Measurements from ENCODE around the gene EEA1. TPM values are rescaled to one million over a fixed set of nuclear protein-coding genes. Genes with fewer than 3 reads are reported as not detected.

EEA1 gene
- polyA plus RNA-seq, 4 donors = 13.6 to 17.9 (median 16.1) TPM

DNA sequence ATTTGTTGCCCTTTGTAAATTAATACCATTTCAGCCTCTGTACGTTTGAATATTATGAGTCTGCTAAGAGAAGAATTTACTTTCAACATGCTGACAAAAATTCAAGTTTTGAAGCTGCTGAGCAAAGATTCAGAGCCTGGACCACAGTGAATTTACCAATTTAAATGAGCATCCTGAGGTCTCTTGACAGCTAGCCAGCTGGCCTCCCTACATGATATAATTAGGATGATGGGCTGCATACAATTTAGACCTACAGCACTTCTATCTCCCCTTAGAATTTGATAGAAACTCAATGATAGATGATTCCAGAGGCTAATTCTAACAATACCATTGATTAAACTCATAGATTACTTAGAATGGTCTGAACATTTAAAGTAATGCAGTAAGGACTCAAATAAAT, 10.0 kb upstream of the EEA1 start:
- DNase-seq (ENCODE audit: low read depth in 4 of 4, low spot score in 2 of 4) = no peak

DNA sequence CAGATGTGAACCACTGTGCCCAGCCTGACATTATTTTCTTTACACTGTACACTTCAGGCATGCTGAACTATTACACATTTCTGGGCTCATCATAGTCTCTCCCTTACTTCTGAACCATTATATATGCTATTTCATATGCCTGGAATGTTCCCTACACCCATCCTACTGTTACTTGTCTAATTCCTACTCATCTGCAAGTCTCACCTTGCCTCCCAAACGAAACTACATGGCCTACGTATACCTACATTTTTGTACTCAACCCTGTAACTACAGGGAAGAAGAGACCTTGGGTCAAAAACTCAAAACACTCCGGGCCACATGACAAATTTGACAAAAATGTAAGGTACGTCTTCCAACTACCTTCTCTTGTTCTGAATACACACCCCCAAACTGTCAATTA, 9.5 kb upstream of the EEA1 start:
- DNase-seq (ENCODE audit: low read depth in 4 of 4, low spot score in 2 of 4) = no peak

DNA sequence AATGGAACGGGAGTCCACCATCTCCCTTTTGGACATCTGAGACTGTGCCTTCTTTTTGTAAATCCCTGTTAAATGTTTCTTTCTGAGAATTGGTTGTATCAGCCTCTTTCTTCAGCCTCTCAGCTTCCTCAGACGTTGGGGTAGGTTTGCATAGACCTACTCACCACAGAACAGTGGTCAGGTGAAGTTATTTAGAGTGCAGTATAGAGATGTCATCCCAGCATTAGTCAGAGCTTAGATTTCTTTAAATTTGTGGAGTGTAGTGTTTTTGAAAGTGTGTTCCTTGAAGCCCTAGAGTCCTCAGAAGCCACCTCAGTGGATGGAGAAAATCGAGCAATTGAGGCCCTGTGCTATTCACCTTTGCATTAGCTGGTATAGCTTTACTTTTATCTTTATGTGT, 8.9 kb upstream of the EEA1 start:
- no peak for DNase-seq (ENCODE audit: low read depth in 4 of 4, low spot score in 2 of 4)

GRCh38 chr12:92933606-92934005, 4.5 kb upstream of the EEA1 start:
- DNase-seq (ENCODE audit: low read depth in 4 of 4, low spot score in 2 of 4) = no peak

DNA sequence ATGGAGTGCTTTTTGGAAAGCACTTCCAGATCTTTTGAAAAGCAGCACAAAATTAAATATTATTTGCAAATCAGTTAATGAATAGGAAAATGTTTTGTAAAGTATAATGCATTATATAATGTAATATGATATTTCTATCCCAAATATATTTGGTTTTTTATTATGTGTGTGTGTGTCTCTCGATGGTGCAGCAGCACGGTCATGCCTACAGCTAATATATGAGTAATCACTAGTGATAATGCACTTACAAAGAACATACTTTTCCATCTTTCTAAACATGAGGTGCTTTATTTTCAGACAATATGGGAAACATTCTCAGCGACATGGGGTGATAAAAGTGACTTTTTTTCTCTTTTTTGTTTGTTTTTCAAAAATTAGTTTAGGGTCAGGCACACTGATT, 1.3 kb upstream of the EEA1 start:
- no peak for DNase-seq (ENCODE audit: low read depth in 4 of 4, low spot score in 2 of 4)

DNA sequence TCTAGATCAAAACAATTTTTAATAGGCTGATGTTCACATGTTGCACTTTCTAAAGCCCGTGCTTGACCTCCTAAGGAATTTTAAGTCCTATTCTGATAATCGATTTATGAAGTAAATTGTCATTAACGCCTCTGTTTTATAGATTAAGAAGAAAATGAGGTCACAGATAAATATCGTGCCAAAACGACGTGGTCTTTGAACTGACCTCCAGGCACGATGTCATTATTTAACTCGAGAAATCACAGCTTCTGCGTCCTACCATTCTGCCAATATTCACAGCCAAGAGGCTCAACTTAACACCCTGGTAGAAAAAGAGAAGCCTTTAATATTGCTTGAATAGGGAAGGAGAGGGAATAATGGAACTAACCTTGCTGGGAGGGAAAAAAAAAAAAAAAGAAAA, 888 bp upstream of the EEA1 start:
- peak in 2 of 4 donors; percentile 13 to 21 for DNase-seq (ENCODE audit: low read depth in 4 of 4, low spot score in 2 of 4)

- peak in 2 of 4 donors; percentile 18 to 27 for DNase-seq (ENCODE audit: low read depth in 4 of 4, low spot score in 2 of 4)
Observed at GRCh38 chr12:92928421-92928961, 604 bp downstream of the EEA1 start.

DNA sequence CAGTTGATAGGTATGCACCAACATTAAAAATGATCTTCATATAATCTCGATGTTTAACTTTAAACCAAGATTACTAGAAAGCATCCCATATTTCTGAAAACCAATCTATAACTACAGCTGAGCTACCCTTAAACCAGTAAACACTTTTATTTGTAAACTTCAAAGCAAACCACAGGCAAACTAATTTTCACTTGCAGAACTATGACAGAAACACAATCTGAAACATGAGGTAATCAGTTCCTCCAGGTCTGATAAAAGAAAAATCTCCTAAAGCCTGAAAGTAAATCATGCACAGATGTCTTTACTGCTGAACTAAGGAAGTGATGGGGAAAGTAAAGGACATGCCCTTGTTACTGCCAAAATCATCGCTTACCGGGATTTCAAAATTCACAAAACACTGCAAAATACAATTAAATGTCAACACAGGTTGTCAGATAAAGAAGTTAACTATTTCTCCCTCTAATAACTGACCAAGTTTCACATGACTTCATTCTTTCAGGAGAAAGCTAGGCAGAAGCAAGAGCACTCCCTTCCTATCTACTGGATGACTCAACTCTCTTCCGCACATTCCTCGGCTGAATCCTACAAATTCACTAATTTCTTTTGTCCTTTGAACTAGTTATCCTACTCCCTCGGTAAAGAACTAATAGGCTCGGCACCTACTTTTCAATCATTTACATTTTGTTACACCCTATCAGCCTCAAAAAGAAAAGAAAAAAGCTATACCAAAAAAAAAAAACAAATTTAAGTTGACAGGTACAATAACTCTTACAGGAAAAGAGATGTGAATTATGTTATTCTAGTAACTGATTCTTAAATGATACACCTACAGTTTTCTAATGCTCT, 1.4 kb downstream of the EEA1 start:
- peak in 3 of 4 donors; percentile 23 to 31 (median 24) for DNase-seq (ENCODE audit: low read depth in 4 of 4, low spot score in 2 of 4)

DNA sequence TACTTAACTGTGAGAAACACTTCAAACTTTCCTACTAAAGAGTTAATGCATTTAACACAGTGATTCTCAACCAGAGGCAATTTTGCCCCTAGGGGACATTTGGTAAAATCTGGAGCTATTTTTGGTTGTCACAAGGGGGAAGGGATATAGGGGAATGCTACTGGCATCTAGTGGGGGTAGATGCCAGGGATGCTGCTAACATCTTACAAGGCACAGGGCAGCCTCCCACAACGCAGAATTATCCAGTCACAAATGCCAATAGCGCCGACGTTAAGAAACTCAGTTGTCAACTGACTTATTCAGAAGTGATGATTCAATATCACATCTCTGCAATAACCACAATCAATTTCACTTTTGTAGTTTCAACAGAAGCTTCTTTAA, 2.0 kb downstream of the EEA1 start:
- DNase-seq (ENCODE audit: low read depth in 4 of 4, low spot score in 2 of 4) = no peak

DNA sequence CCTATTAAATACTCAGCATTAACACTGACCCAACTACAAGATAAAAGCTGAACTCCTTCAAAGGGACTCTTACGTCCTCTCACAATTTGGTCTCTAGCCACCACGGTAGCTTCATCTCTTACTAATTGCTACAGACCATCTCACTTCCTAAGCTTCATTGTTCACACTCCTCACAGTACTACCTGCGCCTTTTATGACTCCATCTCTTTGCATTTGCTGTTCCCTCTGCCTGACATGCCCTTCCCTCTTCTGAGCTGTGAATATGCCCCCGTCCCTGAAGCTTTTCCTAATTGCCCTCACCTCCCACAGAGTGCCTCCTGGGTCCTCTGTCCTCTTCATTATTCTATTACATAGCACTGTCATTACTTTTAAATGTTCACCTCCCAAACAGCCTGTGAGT, 2.5 kb downstream of the EEA1 start:
- no peak for DNase-seq (ENCODE audit: low read depth in 4 of 4, low spot score in 2 of 4)

- DNase-seq (ENCODE audit: low read depth in 4 of 4, low spot score in 2 of 4) = no peak
Observed at GRCh38 chr12:92921877-92922276, 7.2 kb downstream of the EEA1 start.

DNA sequence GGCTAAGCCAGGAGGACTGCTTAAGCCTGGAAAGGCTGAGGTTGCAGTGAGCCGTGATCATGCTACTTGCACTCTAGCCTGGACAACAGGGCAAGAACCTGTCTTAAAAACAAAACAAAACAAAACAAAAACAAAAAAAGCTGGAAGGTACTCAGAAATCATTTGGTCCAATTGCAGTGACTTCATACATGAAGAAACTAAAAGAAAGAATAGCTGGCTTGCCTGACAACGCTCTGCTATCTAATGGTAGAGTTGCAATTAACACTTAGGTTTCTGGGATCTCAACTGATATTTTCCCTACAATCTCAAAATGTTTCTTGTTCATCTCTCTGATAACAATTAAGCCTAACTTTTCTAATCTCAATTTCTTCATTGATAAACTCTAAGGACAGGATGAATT, 13.7 kb downstream of the EEA1 start:
- DNase-seq (ENCODE audit: low read depth in 4 of 4, low spot score in 2 of 4) = no peak

- no peak for DNase-seq (ENCODE audit: low read depth in 4 of 4, low spot score in 2 of 4)
Observed at GRCh38 chr12:92914170-92914569, 14.9 kb downstream of the EEA1 start.

- DNase-seq (ENCODE audit: low read depth in 4 of 4, low spot score in 2 of 4) = no peak
Observed at GRCh38 chr12:92912672-92913071, 16.4 kb downstream of the EEA1 start.

- no peak for DNase-seq (ENCODE audit: low read depth in 4 of 4, low spot score in 2 of 4)
Observed at GRCh38 chr12:92912052-92912451, 17.0 kb downstream of the EEA1 start.

DNA sequence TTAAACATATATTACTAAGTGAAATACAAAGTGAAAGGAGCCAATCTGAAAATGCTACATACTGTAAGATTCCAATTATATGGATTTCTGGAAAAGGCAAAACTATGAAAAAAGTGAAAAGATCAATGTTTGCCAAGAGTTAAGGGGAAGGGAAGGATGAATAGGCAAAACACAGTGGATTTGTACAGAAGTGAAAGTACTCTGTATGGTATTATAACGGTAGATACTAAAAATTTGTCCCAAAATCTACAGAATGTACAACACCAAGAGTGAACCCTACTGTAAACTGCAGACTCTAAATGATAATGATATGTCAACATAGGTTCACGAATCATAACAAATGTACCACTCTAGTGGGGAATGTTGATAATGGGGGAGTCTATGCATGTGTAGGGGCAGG, 17.8 kb downstream of the EEA1 start:
- DNase-seq (ENCODE audit: low read depth in 4 of 4, low spot score in 2 of 4) = no peak

- DNase-seq (ENCODE audit: low read depth in 4 of 4, low spot score in 2 of 4) = no peak
Observed at GRCh38 chr12:92908108-92908507, 21.0 kb downstream of the EEA1 start.

DNA sequence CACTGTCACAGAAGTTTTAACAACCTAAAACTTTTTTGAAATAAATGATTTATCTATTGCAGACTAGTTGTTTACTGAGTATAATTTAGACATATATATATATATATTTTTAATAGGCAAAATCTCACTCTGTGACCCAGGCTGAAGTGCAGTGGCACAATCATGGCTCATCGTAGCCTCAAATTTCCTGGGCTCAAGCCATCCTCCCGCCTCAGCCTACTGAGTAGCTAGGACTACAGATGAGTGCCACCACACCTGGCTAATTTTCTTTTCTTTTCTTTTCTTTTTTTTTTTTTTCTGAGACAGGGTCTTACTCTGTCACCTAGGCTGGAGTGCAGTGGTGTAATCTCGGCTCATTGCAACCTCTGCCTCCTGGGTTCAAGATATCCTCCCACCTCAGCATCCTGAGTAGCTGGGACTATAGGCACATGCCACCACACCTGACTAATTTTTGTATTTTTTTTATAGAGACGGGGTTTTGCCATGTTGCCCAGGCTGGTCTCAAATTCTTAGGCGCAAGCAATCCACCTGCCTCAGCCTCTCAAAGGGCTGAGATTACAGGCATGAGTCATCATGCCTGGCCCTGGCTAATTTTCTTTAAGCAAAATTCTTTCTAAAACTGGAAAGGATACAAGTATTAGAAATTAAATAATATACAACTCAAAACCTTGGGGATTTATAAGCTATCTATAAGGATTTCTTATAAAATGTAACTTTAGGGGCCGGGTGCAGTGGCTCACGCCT, 23.1 kb downstream of the EEA1 start:
- no peak for DNase-seq (ENCODE audit: low read depth in 4 of 4, low spot score in 2 of 4)

GRCh38 chr12:92905258-92905810, 23.8 kb downstream of the EEA1 start:
- DNase-seq (ENCODE audit: low read depth in 4 of 4, low spot score in 2 of 4) = no peak

DNA sequence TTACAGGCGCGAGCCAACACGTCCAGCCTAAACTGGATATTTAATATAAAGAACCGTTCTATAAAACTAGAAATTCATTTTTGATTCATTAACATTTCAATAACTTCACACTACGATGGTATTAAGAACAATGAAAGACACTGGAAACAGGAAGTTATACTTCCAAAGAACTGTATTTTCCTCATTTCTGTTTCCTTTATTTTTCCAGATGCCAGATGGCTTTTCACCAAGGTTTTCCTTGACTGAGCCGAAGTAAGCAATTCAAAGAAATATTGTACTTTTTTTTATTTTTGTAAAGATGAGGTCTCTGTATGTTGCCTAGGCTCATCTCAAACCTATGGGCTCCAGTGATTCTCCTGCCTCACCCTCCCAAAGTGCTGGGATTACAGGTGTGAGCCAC, 28.2 kb downstream of the EEA1 start:
- no peak for DNase-seq (ENCODE audit: low read depth in 4 of 4, low spot score in 2 of 4)

- DNase-seq (ENCODE audit: low read depth in 4 of 4, low spot score in 2 of 4) = peak in 1 of 4 donors; percentile 5
Observed at GRCh38 chr12:92899386-92900001, 29.6 kb downstream of the EEA1 start.
